ENCODE results near the gene ADAMTSL4. TPM values are rescaled to one million over a fixed set of nuclear protein-coding genes. Genes with fewer than 3 reads are reported as not detected.

The ADAMTSL4 gene
- total and polyA plus RNA-seq, 9 of the 15 experiments (the other 6 are each of a cell fraction or from before 2014, with no cell fraction given) = 12.7 to 212 (median 35.6) TPM

GRCh38 chr1:150567717-150568593 lies 18.7 kb downstream of the ADAMTSL4 start (continued):
- TF ChIP-seq ZNF318 (IDR thresholded peaks at IDR 0.05; ENCODE audit: borderline replicate concordance in 1 of 2, low read depth in 1 of 2) (peak in 1 of 2 experiments; percentile 35; a peak in 1 of 4 replicates), MNT (conservative IDR thresholded peaks at IDR 0.05) (peak; percentile 47 to 60), POLR2AphosphoS2 (IDR thresholded peaks at IDR 0.05; ENCODE audit: low read length) (peak; percentile 27; the same call in 1 of the 2 replicates), SUPT5H (IDR thresholded peaks at IDR 0.05) (peak; percentile 23; the same call in 1 of the 2 replicates), BCLAF1 (IDR thresholded peaks at IDR 0.05; ENCODE audit: borderline replicate concordance in 1 of 2, control insufficient read depth in 1 of 2, low read depth in 2 of 2, low read length in 1 of 2) (0 out of 4 replicates have a peak, but pooled peaks of 1 of the 2 experiments have one; percentile 13), STAT6 (CRISPR knock-in tag; IDR thresholded peaks at IDR 0.05) (no peak), IFI16 (CRISPR knock-in tag; IDR thresholded peaks at IDR 0.05) (no peak)

Measured in K562 (cell line).